Measurements from ENCODE around the gene TOMM20. TPM values are rescaled to one million over a fixed set of nuclear protein-coding genes. Genes with fewer than 3 reads are reported as not detected.

Gene TOMM20
- total RNA-seq, 1 experiment from 2014 or later = 309 TPM

GRCh38 chr1:235078480-235079381, 49.9 kb downstream of the TOMM20 start:
- POLR2A ChIA-PET = interaction anchor here (0.7 to 7.4 kb wide), 32 partner anchors 10 to 583 kb away, joined by 3 to 171 read pairs (median 6); partner anchors contain the start of gene IRF2BP2
- no TSS peak for BruUV-seq (replicated peaks)
- no peak overlapping the region for H3K27ac Mint-ChIP-seq (ENCODE audit: low read depth, unreplicated experiment)

GRCh38 chr1:235077571-235078479, 50.8 kb downstream of the TOMM20 start:
- intact Hi-C loops (cut with micrococcal nuclease) = no loop called here
- BruUV-seq (replicated peaks) = no TSS peak

More at GRCh38 chr1:235078480-235079381, 49.9 kb downstream of the TOMM20 start:
- H3K36me3 Mint-ChIP-seq (ENCODE audit: insufficient read depth, unreplicated experiment) = no peaks in the 10 kb centered on the region
- H3K4me3 Mint-ChIP-seq (ENCODE audit: unreplicated experiment) = no peak overlapping the region
- DNase-seq (ENCODE audit: unreplicated experiment) = peak; percentile 62
- no peak for TF ChIP-seq CTCF (IDR thresholded peaks at IDR 0.05; ENCODE audit: unreplicated experiment)
- H3K9me3 Mint-ChIP-seq (ENCODE audit: unreplicated experiment) = no peaks in the 10 kb centered on the region
- CTCF ChIA-PET = interaction anchor here (0.6 to 7.4 kb wide), 19 partner anchors 9 to 935 kb away, joined by 3 to 74 read pairs (median 4); partner anchors contain the start of gene IRF2BP2
- H3K4me1 Mint-ChIP-seq (ENCODE audit: insufficient read depth, unreplicated experiment) = peaks cover 23% of the 10 kb centered on the region
- no peaks in the 10 kb centered on the region for H3K27me3 Mint-ChIP-seq (ENCODE audit: insufficient read depth, unreplicated experiment)
- intact Hi-C loops (cut with micrococcal nuclease) = no loop called here

GRCh38 chr1:235077163-235077540, 51.5 kb downstream of the TOMM20 start:
- ChIA-PET POLR2A (interaction anchor here (0.7 to 13.9 kb wide), 6 partner anchors 9 to 464 kb away, joined by 3 to 406 read pairs (median 16); partner anchors contain the start of gene IRF2BP2), CTCF (interaction anchor here (0.6 to 1.4 kb wide), 5 partner anchors 20 to 590 kb away, joined by 3 to 5 read pairs (median 4); no protein-coding TSS in a partner anchor)
- Mint-ChIP-seq H3K27me3 (ENCODE audit: insufficient read depth, unreplicated experiment) (no peaks in the 10 kb centered on the region), H3K9me3 (ENCODE audit: unreplicated experiment) (no peaks in the 10 kb centered on the region), H3K4me3 (ENCODE audit: unreplicated experiment) (no peak overlapping the region), H3K36me3 (ENCODE audit: insufficient read depth, unreplicated experiment) (no peaks in the 10 kb centered on the region), H3K4me1 (ENCODE audit: insufficient read depth, unreplicated experiment) (peaks cover 26% of the 10 kb centered on the region), H3K27ac (ENCODE audit: low read depth, unreplicated experiment) (no peak overlapping the region)
- TF ChIP-seq CTCF (IDR thresholded peaks at IDR 0.05; ENCODE audit: unreplicated experiment) = no peak
- DNase-seq (ENCODE audit: unreplicated experiment) = no peak
- no TSS peak for BruUV-seq (replicated peaks)
- intact Hi-C loops (cut with micrococcal nuclease) = no loop called here

More at GRCh38 chr1:235077571-235078479, 50.8 kb downstream of the TOMM20 start:
- no peak for TF ChIP-seq CTCF (IDR thresholded peaks at IDR 0.05; ENCODE audit: unreplicated experiment)
- Mint-ChIP-seq H3K4me3 (ENCODE audit: unreplicated experiment) (no peak overlapping the region), H3K4me1 (ENCODE audit: insufficient read depth, unreplicated experiment) (peaks cover 22% of the 10 kb centered on the region), H3K9me3 (ENCODE audit: unreplicated experiment) (no peaks in the 10 kb centered on the region), H3K27ac (ENCODE audit: low read depth, unreplicated experiment) (no peak overlapping the region), H3K36me3 (ENCODE audit: insufficient read depth, unreplicated experiment) (no peaks in the 10 kb centered on the region), H3K27me3 (ENCODE audit: insufficient read depth, unreplicated experiment) (no peaks in the 10 kb centered on the region)
- no peak for DNase-seq (ENCODE audit: unreplicated experiment)
- ChIA-PET POLR2A (interaction anchor here (0.7 to 13.9 kb wide), 11 partner anchors 9 to 578 kb away, joined by 3 to 406 read pairs (median 27); partner anchors contain the start of gene IRF2BP2), CTCF (interaction anchor here (0.6 to 1.4 kb wide), 6 partner anchors 21 to 591 kb away, joined by 3 to 5 read pairs (median 4); no protein-coding TSS in a partner anchor)
